Esophagus muscularis mucosa (tissue), 4 donors: ENCODE data around the gene SLC45A1.

Experiments
- CTCF ChIP-seq, 3 experiments: fragments of 200-600 bp in 2 of 3; fragments of 450-650 bp in 1 of 3; sonication (generic) in 2 of 3; IDR thresholded peaks; one replicate each; pipeline ENCODE4 v1.5.1; 2017 to 2019; ENCODE audit warnings: antibody characterized with exemption in 3 of 3, mild to moderate bottlenecking in 2 of 3, moderate library complexity in 1 of 3
- EP300 ChIP-seq: sonication (generic); formaldehyde crosslinking; IDR thresholded peaks from one replicate; pipeline ENCODE4 v1.6.1; 2017; ENCODE audit warnings: antibody characterized with exemption
- POLR2A ChIP-seq: fragments of 450-650 bp; IDR thresholded peaks from one replicate; pipeline ENCODE4 v1.6.1; 2017; ENCODE audit warnings: antibody characterized with exemption, moderate library complexity, mild to moderate bottlenecking, low read depth

- no peak for TF ChIP-seq CTCF (IDR thresholded peaks at IDR 0.05)
- no peak for TF ChIP-seq POLR2A
- no peak for TF ChIP-seq EP300
Observed at GRCh38 chr1:8281843-8282509, 35.9 kb upstream of the SLC45A1 start.
